DOHH2 (cell line): ENCODE results near the gene FAM221B.

Source experiments
- H3F3A ChIP-seq: fragments of 200-600 bp; sonication (generic), shearing (Covaris generic); 2 replicates; pipeline ENCODE4 v1.6.0; 2016; ENCODE audit warnings: antibody characterized with exemption, mild to moderate bottlenecking; ENCODE audit not compliant: control insufficient read depth, insufficient read depth
- H3K27ac ChIP-seq: fragments of 200-600 bp; sonication (generic); 2 replicates; pipeline ENCODE4 v1.5.1; 2014; ENCODE audit warnings: low read depth, mild to moderate bottlenecking, low read length, moderate library complexity
- H3K27me3 ChIP-seq: fragments of 200-600 bp; sonication (generic); 2 replicates; pipeline ENCODE4 v1.6.1; 2014; ENCODE audit warnings: mild to moderate bottlenecking, low read length, mixed read lengths; ENCODE audit not compliant: control insufficient read depth
- H3K36me3 ChIP-seq: fragments of 200-600 bp; sonication (generic); 2 replicates; pipeline ENCODE4 v1.6.1; 2014; ENCODE audit warnings: mild to moderate bottlenecking, low read length, moderate library complexity, mixed read lengths; ENCODE audit not compliant: control insufficient read depth
- H3K4me1 ChIP-seq: fragments of 200-600 bp; sonication (generic); 2 replicates; pipeline ENCODE4 v1.6.1; 2014; ENCODE audit warnings: mild to moderate bottlenecking, low read length, mixed read lengths; ENCODE audit not compliant: control insufficient read depth
- H3K4me2 ChIP-seq: fragments of 200-600 bp; sonication (generic); 2 replicates; pipeline ENCODE4 v1.6.0; 2014; ENCODE audit warnings: mild to moderate bottlenecking, low read length, moderate library complexity
- H3K4me3 ChIP-seq: fragments of 200-600 bp; sonication (generic); 2 replicates; pipeline ENCODE4 v1.5.1; 2014; ENCODE audit warnings: mild to moderate bottlenecking, low read length, mixed read lengths
- H3K79me2 ChIP-seq: fragments of 200-600 bp; sonication (generic); 2 replicates; pipeline ENCODE4 v1.6.1; 2014; ENCODE audit warnings: mild to moderate bottlenecking, low read length, mixed read lengths; ENCODE audit not compliant: control insufficient read depth
- H3K9me2 ChIP-seq: fragments of 200-600 bp; sonication (generic); replicated peaks from 2 replicates; pipeline ENCODE4 v1.6.1; 2014; ENCODE audit warnings: mild to moderate bottlenecking, low read length, mixed read lengths; ENCODE audit not compliant: control insufficient read depth
- H3K9me3 ChIP-seq: fragments of 200-600 bp; sonication (generic); 2 replicates; pipeline ENCODE4 v1.6.1; 2014; ENCODE audit warnings: antibody characterized with exemption, low read length, mixed read lengths; ENCODE audit not compliant: control insufficient read depth, insufficient read depth
- H4K20me1 ChIP-seq: fragments of 200-600 bp; sonication (generic); 2 replicates; pipeline ENCODE4 v1.6.0; 2014; ENCODE audit warnings: low read depth, mild to moderate bottlenecking, antibody characterized with exemption, low read length, moderate library complexity; ENCODE audit not compliant: control insufficient read depth, insufficient read depth
- EZH2phosphoT487 ChIP-seq: fragments of 200-600 bp; sonication (generic); IDR thresholded peaks from 2 replicates; pipeline ENCODE4 v1.6.1; 2017; ENCODE audit warnings: borderline replicate concordance, mild to moderate bottlenecking, antibody characterized with exemption, low read length, moderate library complexity, mixed read lengths
- TF ChIP-seq, protein P1 (sequence below): fragments of 200-600 bp; sonication (generic); IDR thresholded peaks from one replicate; pipeline ENCODE4 v1.5.1; 2014; ENCODE audit warnings: antibody characterized with exemption, mild to moderate bottlenecking, low read depth, low read length; ENCODE audit not compliant: poor library complexity, severe bottlenecking

FAM221B gene

DNA sequence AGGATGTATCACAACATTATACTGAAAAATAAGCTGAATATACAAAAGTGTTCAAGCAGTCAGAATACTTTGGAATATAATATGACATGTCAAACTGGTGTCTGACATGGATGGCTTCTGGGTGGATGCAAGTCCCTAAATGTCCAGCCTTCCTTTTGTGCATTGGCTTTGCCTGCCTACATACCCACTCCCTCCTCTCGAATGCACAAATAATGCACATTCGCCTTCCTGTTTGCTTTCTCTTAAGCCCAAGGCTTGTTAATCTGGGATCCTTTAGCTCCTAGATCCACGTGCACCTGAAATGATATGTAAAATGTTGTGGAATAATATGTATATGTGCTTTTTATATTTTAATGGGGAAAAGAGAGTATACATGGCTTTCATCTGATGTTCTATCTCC is 50.0 kb downstream of the FAM221B start:
- Histone ChIP-seq H3K79me2 (no peaks in the 10 kb centered on the region), H3K9me3 (no peaks in the 10 kb centered on the region), H3K4me2 (no peak overlapping the region), H3K36me3 (no peaks in the 10 kb centered on the region; the same call in 1 of the 2 replicates), H3K9me2 (no peaks in the 10 kb centered on the region), H3K4me1 (peaks cover 16% of the 10 kb centered on the region), H3F3A (no peaks in the 10 kb centered on the region), H4K20me1 (no peaks in the 10 kb centered on the region), H3K27ac (no peak overlapping the region), H3K27me3 (no peaks in the 10 kb centered on the region), H3K4me3 (no peak overlapping the region)
- TF ChIP-seq EZH2phosphoT487: no peak
- TF ChIP-seq, protein P1, sequence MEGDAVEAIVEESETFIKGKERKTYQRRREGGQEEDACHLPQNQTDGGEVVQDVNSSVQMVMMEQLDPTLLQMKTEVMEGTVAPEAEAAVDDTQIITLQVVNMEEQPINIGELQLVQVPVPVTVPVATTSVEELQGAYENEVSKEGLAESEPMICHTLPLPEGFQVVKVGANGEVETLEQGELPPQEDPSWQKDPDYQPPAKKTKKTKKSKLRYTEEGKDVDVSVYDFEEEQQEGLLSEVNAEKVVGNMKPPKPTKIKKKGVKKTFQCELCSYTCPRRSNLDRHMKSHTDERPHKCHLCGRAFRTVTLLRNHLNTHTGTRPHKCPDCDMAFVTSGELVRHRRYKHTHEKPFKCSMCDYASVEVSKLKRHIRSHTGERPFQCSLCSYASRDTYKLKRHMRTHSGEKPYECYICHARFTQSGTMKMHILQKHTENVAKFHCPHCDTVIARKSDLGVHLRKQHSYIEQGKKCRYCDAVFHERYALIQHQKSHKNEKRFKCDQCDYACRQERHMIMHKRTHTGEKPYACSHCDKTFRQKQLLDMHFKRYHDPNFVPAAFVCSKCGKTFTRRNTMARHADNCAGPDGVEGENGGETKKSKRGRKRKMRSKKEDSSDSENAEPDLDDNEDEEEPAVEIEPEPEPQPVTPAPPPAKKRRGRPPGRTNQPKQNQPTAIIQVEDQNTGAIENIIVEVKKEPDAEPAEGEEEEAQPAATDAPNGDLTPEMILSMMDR: no peak

DNA sequence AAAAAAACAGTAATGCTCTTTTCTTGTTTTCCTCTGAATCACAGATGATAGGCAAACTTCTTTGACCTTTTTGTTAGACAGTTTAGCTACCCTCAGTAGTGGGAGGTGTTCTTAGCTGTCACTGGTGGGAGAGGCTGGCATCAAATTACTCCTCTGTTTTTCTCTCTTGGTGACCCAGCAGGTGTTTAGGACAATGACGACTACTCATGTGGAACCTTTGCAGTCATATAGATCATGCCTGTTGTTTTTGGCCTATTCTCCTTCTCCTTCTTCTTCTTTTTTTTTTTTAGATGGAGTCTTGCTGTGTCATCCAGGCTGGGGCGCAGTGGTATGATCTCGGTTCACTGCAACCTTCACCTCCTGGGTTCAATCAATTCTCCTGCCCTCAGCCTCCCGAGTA is 52.5 kb downstream of the FAM221B start:
- H3K27ac ChIP-seq: no peak overlapping the region
- no peaks in the 10 kb centered on the region for H3K79me2 ChIP-seq
- no peak overlapping the region for H3K4me3 ChIP-seq
- peaks cover 16% of the 10 kb centered on the region for H3K4me1 ChIP-seq
- peak overlapping the region; percentile 10; the same call in 1 of the 2 replicates for H3K4me2 ChIP-seq
- H3K9me3 ChIP-seq: no peaks in the 10 kb centered on the region
- H3K36me3 ChIP-seq: no peaks in the 10 kb centered on the region; the same call in 1 of the 2 replicates
- H3F3A ChIP-seq: no peaks in the 10 kb centered on the region
- no peaks in the 10 kb centered on the region for H4K20me1 ChIP-seq
- H3K27me3 ChIP-seq: no peaks in the 10 kb centered on the region
- no peak for TF ChIP-seq EZH2phosphoT487
- TF ChIP-seq, protein P1: no peak
- no peaks in the 10 kb centered on the region for H3K9me2 ChIP-seq

DNA sequence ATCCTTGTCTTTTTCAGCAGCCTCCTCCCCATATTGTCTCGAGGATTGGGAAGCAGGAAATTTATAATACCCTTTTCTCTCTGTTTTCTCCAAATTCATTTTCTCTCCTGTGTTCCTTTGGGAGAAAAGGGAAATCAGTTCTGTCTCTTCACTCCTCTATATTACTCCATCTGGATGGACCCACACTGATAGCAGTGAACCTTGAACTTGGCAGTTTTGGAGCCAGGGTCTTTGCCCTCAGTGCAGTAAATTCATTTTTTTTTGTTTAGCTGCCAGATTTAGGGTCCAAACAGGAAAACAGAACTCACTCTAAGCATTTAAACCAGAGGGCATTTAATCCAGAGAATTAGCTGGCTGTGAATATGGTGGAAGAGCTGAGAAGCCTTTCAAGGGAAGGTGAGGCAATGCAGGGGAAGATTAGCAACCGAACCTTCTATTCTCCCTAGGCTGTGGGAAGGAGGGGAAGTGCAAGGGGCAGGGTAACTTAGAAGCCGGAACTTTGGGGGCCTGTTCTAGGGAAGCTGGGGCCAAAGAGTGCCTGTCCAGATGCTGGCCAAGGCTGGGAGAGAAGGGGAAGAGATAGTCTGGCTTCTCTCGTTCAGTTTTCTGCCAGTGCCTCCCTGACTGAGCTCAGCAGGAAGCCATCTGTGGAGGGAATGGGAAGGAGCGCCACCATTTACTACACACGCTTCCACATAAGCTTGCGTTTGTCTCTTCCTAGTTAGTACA is 53.5 kb downstream of the FAM221B start:
- peaks cover 16% of the 10 kb centered on the region for H3K4me1 ChIP-seq
- H3K79me2 ChIP-seq: no peaks in the 10 kb centered on the region
- no peak overlapping the region for H3K4me3 ChIP-seq
- H3K27ac ChIP-seq: no peak overlapping the region
- H3F3A ChIP-seq: no peaks in the 10 kb centered on the region
- no peaks in the 10 kb centered on the region for H3K27me3 ChIP-seq
- TF ChIP-seq EZH2phosphoT487: no peak
- TF ChIP-seq, protein P1: no peak
- H4K20me1 ChIP-seq: no peaks in the 10 kb centered on the region
- no peaks in the 10 kb centered on the region; the same call in 1 of the 2 replicates for H3K36me3 ChIP-seq
- H3K9me2 ChIP-seq: no peaks in the 10 kb centered on the region
- no peaks in the 10 kb centered on the region for H3K9me3 ChIP-seq
- H3K4me2 ChIP-seq: no peak overlapping the region
